CD4-positive, alpha-beta memory T cell (primary cell): ENCODE results near the gene KRT2. TPM values are rescaled to one million over a fixed set of nuclear protein-coding genes. Genes with fewer than 3 reads are reported as not detected.
A peak's percentile ranks its signal among the peaks of the same experiment; 100 is the strongest.

Source experiments
- CTCF ChIA-PET: fragments of 350-600 bp; sonication (Branson Sonifier 250); formaldehyde crosslinking; loops from one replicate; lab custom pipeline; 2021; ENCODE audit warnings: inconsistent platforms; ENCODE audit not compliant: partially characterized antibody; lab: Charles Lee
- POLR2A ChIA-PET: fragments of 350-600 bp; sonication (Branson Sonifier 250); formaldehyde crosslinking; loops from one replicate; lab custom pipeline; 2021; ENCODE audit not compliant: partially characterized antibody; lab: Charles Lee
- DNase-seq, 5 donors: peaks; one replicate each; pipeline versions ENCODE4 v3.0.0 to v3.0.0-alpha.2; 2020 to 2022; ENCODE audit warnings: mixed read lengths in 1 of 5
- H3K27ac ChIP-seq: one replicate; pipeline ENCODE4 v1.7.0; 2013; ENCODE audit warnings: low read depth, low read length
- H3K27me3 ChIP-seq: 2 replicates; pipeline ENCODE4 v1.7.0; 2013; ENCODE audit warnings: mild to moderate bottlenecking, low read length, moderate library complexity; ENCODE audit not compliant: insufficient read depth
- H3K36me3 ChIP-seq: 2 replicates; pipeline ENCODE4 v1.7.0; 2013; ENCODE audit warnings: mild to moderate bottlenecking, low read length, moderate library complexity; ENCODE audit not compliant: insufficient read depth
- H3K4me1 ChIP-seq: 2 replicates; pipeline ENCODE4 v1.7.0; 2013; ENCODE audit warnings: mild to moderate bottlenecking, low read length, moderate library complexity; ENCODE audit not compliant: insufficient read depth
- H3K4me3 ChIP-seq, 2 donors: one replicate each; pipeline ENCODE4 v1.7.0; 2013; ENCODE audit warnings: low read length in 2 of 2, mild to moderate bottlenecking in 1 of 2
- H3K9me3 ChIP-seq, 2 donors: one replicate each; pipeline ENCODE4 v1.7.0; 2013; ENCODE audit warnings: low read length in 2 of 2, control low read depth in 1 of 2; ENCODE audit not compliant: control insufficient read depth in 1 of 2
- H3K27ac Mint-ChIP-seq, 7 donors: one replicate each; pipeline ENCODE4 v1.8.0; 2020 to 2021; ENCODE audit warnings: mixed read lengths in 7 of 7, mild to moderate bottlenecking in 6 of 7, inconsistent platforms in 3 of 7, moderate library complexity in 3 of 7
- H3K27me3 Mint-ChIP-seq, 2 donors: one replicate each; pipeline ENCODE4 v1.8.0; 2020 to 2021; ENCODE audit warnings: mixed read lengths in 2 of 2
- H3K36me3 Mint-ChIP-seq, 2 donors: one replicate each; pipeline ENCODE4 v1.8.0; 2020 to 2021; ENCODE audit warnings: mixed read lengths in 2 of 2, inconsistent platforms in 1 of 2, mild to moderate bottlenecking in 1 of 2
- H3K4me1 Mint-ChIP-seq, 4 donors: one replicate each; pipeline ENCODE4 v1.8.0; 2020 to 2021; ENCODE audit warnings: mixed read lengths in 4 of 4, mild to moderate bottlenecking in 1 of 4
- H3K4me3 Mint-ChIP-seq, 8 donors: one replicate each; pipeline ENCODE4 v1.8.0; 2020 to 2021; ENCODE audit warnings: mixed read lengths in 8 of 8, mild to moderate bottlenecking in 7 of 8, moderate library complexity in 6 of 8, inconsistent platforms in 3 of 8
- H3K9me3 Mint-ChIP-seq, 8 donors: one replicate each; pipeline ENCODE4 v1.8.0; 2020 to 2021; ENCODE audit warnings: mixed read lengths in 8 of 8, mild to moderate bottlenecking in 5 of 8, inconsistent platforms in 3 of 8, moderate library complexity in 1 of 8
- intact Hi-C: fragments of 100-400 bp; cut with micrococcal nuclease; formaldehyde crosslinking; loops from one replicate; pipeline ENCODE4 v1.15.1; 2023
- polyA plus RNA-seq, 2 donors: library from polyadenylated mRNA; unstranded; fragments of 300-500 nt; fragmentation: Illumina TruSeq; gene quantifications; one replicate each; pipeline ENCODE4 v1.2.3, GENCODE V29; 2021
- total RNA-seq, 2 experiments: library from RNA; stranded (reverse); gene quantifications; one replicate each; pipeline ENCODE4 v1.2.3, GENCODE V29; 2021

KRT2 gene
- under 1 TPM; 0.23 to 0.39 TPM for total RNA-seq
- polyA plus RNA-seq: under 1 TPM; 0.08 to 0.20 TPM

- no peak within 1 kb of the TSS for H3K27ac ChIP-seq
- no peaks in the 10 kb centered on the region for H3K36me3 ChIP-seq
- H3K4me1 Mint-ChIP-seq: peaks cover 10 to 29% (median 20%) of the 10 kb centered on the region in 4 donors
- CTCF ChIA-PET: interaction anchor here (1.0 kb wide), 1 partner anchor 9 kb away, joined by 3 read pairs; no protein-coding TSS in a partner anchor
- H3K4me1 ChIP-seq: peaks cover 24% of the 10 kb centered on the region
- intact Hi-C loops: no loop called here
- no peak for DNase-seq
- POLR2A ChIA-PET: no interaction called here
- H3K27ac Mint-ChIP-seq: peak within 1 kb of the TSS in 3 of 7 donors; percentile 18 to 36 (median 22)
- H3K27me3 ChIP-seq: no peaks in the 10 kb centered on the region
- H3K9me3 Mint-ChIP-seq: peaks cover 0 to 3% (median 0%) of the 10 kb centered on the region in 8 donors
- H3K9me3 ChIP-seq: no peaks in the 10 kb centered on the region
- no peaks in the 10 kb centered on the region for H3K36me3 Mint-ChIP-seq
- H3K27me3 Mint-ChIP-seq: peaks cover 3 to 6% of the 10 kb centered on the region in 2 donors
- H3K4me3 Mint-ChIP-seq: no peak within 1 kb of the TSS
- H3K4me3 ChIP-seq: no peak within 1 kb of the TSS
Observed at GRCh38 chr12:52651726-52652261, at the start of gene KRT2. KRT2 (minus strand) TSS chr12:52652211; CDS start chr12:52652142, 69 bp downstream.

- peaks cover 19 to 25% of the 10 kb centered on the region in 2 donors for H3K27me3 Mint-ChIP-seq
- DNase-seq: no peak
- intact Hi-C loops: no loop called here
- Histone ChIP-seq H3K4me3 (no peak overlapping the region), H3K4me1 (no peaks in the 10 kb centered on the region), H3K27ac (no peak overlapping the region), H3K9me3 (no peaks in the 10 kb centered on the region), H3K27me3 (no peaks in the 10 kb centered on the region), H3K36me3 (no peaks in the 10 kb centered on the region)
- H3K36me3 Mint-ChIP-seq: no peaks in the 10 kb centered on the region
- peaks cover 0 to 2% (median 0%) of the 10 kb centered on the region in 8 donors for H3K9me3 Mint-ChIP-seq
- no peak overlapping the region for H3K4me3 Mint-ChIP-seq
- CTCF ChIA-PET: no interaction called here
- POLR2A ChIA-PET: no interaction called here
- H3K4me1 Mint-ChIP-seq: no peaks in the 10 kb centered on the region
- H3K27ac Mint-ChIP-seq: no peak overlapping the region
Observed at GRCh38 chr12:52701281-52701680, 49.3 kb upstream of the KRT2 start.

- Histone ChIP-seq H3K27ac (no peak overlapping the region), H3K36me3 (no peaks in the 10 kb centered on the region), H3K9me3 (no peaks in the 10 kb centered on the region), H3K4me1 (no peaks in the 10 kb centered on the region), H3K27me3 (no peaks in the 10 kb centered on the region), H3K4me3 (no peak overlapping the region)
- peaks cover 27 to 28% of the 10 kb centered on the region in 2 donors for H3K27me3 Mint-ChIP-seq
- CTCF ChIA-PET: no interaction called here
- peaks cover 0 to 2% (median 0%) of the 10 kb centered on the region in 8 donors for H3K9me3 Mint-ChIP-seq
- H3K36me3 Mint-ChIP-seq: no peaks in the 10 kb centered on the region
- no peak for DNase-seq
- no peak overlapping the region for H3K4me3 Mint-ChIP-seq
- intact Hi-C loops: no loop called here
- POLR2A ChIA-PET: no interaction called here
- no peaks in the 10 kb centered on the region for H3K4me1 Mint-ChIP-seq
- no peak overlapping the region for H3K27ac Mint-ChIP-seq
Observed at GRCh38 chr12:52699960-52700359, 47.9 kb upstream of the KRT2 start.

- Mint-ChIP-seq H3K4me3 (no peak overlapping the region), H3K36me3 (no peaks in the 10 kb centered on the region), H3K27ac (peak overlapping the region in 1 of 7 donors; percentile 15), H3K27me3 (peaks cover 27 to 30% of the 10 kb centered on the region in 2 donors), H3K9me3 (peaks cover 0 to 2% (median 0%) of the 10 kb centered on the region in 8 donors), H3K4me1 (no peaks in the 10 kb centered on the region)
- Histone ChIP-seq H3K27ac (no peak overlapping the region), H3K36me3 (no peaks in the 10 kb centered on the region), H3K9me3 (no peaks in the 10 kb centered on the region), H3K4me1 (no peaks in the 10 kb centered on the region), H3K27me3 (no peaks in the 10 kb centered on the region), H3K4me3 (no peak overlapping the region)
- intact Hi-C loops: no loop called here
- DNase-seq: no peak
- ChIA-PET CTCF (no interaction called here), POLR2A (no interaction called here)
Observed at GRCh38 chr12:52699373-52699772, 47.4 kb upstream of the KRT2 start.

- Histone ChIP-seq H3K36me3 (no peaks in the 10 kb centered on the region), H3K9me3 (no peaks in the 10 kb centered on the region), H3K4me1 (no peaks in the 10 kb centered on the region), H3K4me3 (no peak overlapping the region), H3K27ac (no peak overlapping the region), H3K27me3 (no peaks in the 10 kb centered on the region)
- Mint-ChIP-seq H3K27ac (peak overlapping the region in 1 of 7 donors; percentile 23), H3K27me3 (peaks cover 27 to 30% of the 10 kb centered on the region in 2 donors), H3K4me3 (peak overlapping the region in 1 of 8 donors; percentile 8), H3K9me3 (peaks cover 0 to 2% (median 0%) of the 10 kb centered on the region in 8 donors), H3K36me3 (no peaks in the 10 kb centered on the region), H3K4me1 (no peaks in the 10 kb centered on the region)
- ChIA-PET CTCF (no interaction called here), POLR2A (no interaction called here)
- intact Hi-C loops: no loop called here
- no peak for DNase-seq
Observed at GRCh38 chr12:52698651-52699340, 46.8 kb upstream of the KRT2 start.

- intact Hi-C loops: no loop called here
- H3K9me3 Mint-ChIP-seq: peaks cover 0 to 2% (median 0%) of the 10 kb centered on the region in 8 donors
Observed at GRCh38 chr12:52697058-52697582, 45.1 kb upstream of the KRT2 start.

GRCh38 chr12:52696588-52696987, 44.6 kb upstream of the KRT2 start:
- Histone ChIP-seq H3K36me3 (no peaks in the 10 kb centered on the region), H3K4me1 (peaks cover 4% of the 10 kb centered on the region), H3K27me3 (no peaks in the 10 kb centered on the region), H3K9me3 (no peaks in the 10 kb centered on the region), H3K4me3 (no peak overlapping the region), H3K27ac (no peak overlapping the region)
- H3K36me3 Mint-ChIP-seq: no peaks in the 10 kb centered on the region
- no peak for DNase-seq
- H3K4me1 Mint-ChIP-seq: peaks cover 2 to 15% (median 5%) of the 10 kb centered on the region in 4 donors
- H3K27ac Mint-ChIP-seq: no peak overlapping the region
- H3K4me3 Mint-ChIP-seq: no peak overlapping the region
- intact Hi-C loops: no loop called here
- peaks cover 0 to 2% (median 0%) of the 10 kb centered on the region in 8 donors for H3K9me3 Mint-ChIP-seq
- ChIA-PET POLR2A (no interaction called here), CTCF (no interaction called here)
- peaks cover 18 to 25% of the 10 kb centered on the region in 2 donors for H3K27me3 Mint-ChIP-seq

More at GRCh38 chr12:52697058-52697582, 45.1 kb upstream of the KRT2 start:
- CTCF ChIA-PET: interaction anchor here (1.6 kb wide), 1 partner anchor 16 kb away, joined by 5 read pairs; no protein-coding TSS in a partner anchor
- POLR2A ChIA-PET: no interaction called here
- Histone ChIP-seq H3K36me3 (no peaks in the 10 kb centered on the region), H3K4me1 (no peaks in the 10 kb centered on the region), H3K4me3 (no peak overlapping the region), H3K27me3 (no peaks in the 10 kb centered on the region), H3K9me3 (no peaks in the 10 kb centered on the region), H3K27ac (no peak overlapping the region)
- no peaks in the 10 kb centered on the region for H3K36me3 Mint-ChIP-seq
- H3K4me1 Mint-ChIP-seq: peaks cover 0 to 11% (median under 1%) of the 10 kb centered on the region in 4 donors
- no peak for DNase-seq
- no peak overlapping the region for H3K4me3 Mint-ChIP-seq
- H3K27me3 Mint-ChIP-seq: peaks cover 21 to 29% of the 10 kb centered on the region in 2 donors
- no peak overlapping the region for H3K27ac Mint-ChIP-seq
